NT2/D1 (cell line): Measurements from ENCODE around the gene SORBS1.

ENCODE experiments used
- SUZ12 ChIP-seq: IDR thresholded peaks from 2 replicates; pipeline ENCODE4 v1.6.1; 2011; ENCODE audit not compliant: insufficient read length, insufficient read depth; ENCODE audit errors: extremely low read depth
- ZNF274 ChIP-seq: IDR thresholded peaks from 2 replicates; pipeline ENCODE4 v1.6.1; 2011; ENCODE audit warnings: mild to moderate bottlenecking, low read depth, low read length

- TF ChIP-seq ZNF274 (no peak), SUZ12 (no peak)
These were observed 123.5 kb downstream of the SORBS1 start for GRCh38 chr10:95437669-95438068.
